ENCODE results near the gene MYO3A.

MYO3A gene

DNA sequence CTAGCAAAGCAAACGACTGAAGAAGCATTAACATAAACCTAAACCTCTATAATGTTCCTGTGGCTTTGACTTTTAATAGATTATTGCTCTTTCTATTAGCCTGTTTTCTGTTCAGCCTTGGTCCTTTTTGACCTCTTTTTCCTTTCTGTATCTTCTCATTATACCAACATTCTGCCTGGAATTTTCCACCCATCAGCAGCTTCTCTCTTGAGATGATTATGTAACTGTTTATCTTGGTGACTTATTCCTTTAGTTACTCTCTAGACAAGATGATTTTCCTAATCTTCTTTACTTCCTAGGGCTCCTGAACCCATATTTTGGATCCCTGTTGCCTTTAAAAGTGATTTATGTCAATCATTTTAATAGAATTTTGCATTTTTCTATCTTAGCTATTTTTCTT is 81.1 kb downstream of the MYO3A start:
- TF ChIP-seq ZFX (IDR thresholded peaks at IDR 0.05), result no peak
- TF ChIP-seq, protein P1, sequence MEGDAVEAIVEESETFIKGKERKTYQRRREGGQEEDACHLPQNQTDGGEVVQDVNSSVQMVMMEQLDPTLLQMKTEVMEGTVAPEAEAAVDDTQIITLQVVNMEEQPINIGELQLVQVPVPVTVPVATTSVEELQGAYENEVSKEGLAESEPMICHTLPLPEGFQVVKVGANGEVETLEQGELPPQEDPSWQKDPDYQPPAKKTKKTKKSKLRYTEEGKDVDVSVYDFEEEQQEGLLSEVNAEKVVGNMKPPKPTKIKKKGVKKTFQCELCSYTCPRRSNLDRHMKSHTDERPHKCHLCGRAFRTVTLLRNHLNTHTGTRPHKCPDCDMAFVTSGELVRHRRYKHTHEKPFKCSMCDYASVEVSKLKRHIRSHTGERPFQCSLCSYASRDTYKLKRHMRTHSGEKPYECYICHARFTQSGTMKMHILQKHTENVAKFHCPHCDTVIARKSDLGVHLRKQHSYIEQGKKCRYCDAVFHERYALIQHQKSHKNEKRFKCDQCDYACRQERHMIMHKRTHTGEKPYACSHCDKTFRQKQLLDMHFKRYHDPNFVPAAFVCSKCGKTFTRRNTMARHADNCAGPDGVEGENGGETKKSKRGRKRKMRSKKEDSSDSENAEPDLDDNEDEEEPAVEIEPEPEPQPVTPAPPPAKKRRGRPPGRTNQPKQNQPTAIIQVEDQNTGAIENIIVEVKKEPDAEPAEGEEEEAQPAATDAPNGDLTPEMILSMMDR (conservative IDR thresholded peaks at IDR 0.05), result no peak
- no peak overlapping the region for H3K27ac ChIP-seq

DNA sequence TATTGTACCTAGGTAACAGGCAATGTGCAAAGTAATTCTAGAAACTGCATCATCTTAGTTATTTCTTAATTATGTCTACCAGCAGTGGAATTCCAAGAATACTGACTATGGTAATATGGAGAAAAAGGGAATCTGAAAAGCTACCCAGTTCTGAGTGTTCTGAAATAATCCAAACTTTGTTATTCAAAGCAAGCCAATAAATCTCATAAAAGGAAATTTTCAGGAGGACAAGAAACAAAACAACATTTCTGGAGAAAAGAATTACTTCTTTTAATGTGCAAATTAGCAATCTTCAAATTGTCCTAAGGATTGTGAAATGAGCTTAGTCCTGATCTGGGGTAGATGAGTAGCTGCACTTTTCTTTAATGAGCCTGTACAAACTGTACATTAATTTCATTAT is 88.8 kb downstream of the MYO3A start:
- H3K27ac ChIP-seq, result no peak overlapping the region
- TF ChIP-seq, protein P1 (conservative IDR thresholded peaks at IDR 0.05), result no peak
- TF ChIP-seq ZFX (IDR thresholded peaks at IDR 0.05), result no peak

DNA sequence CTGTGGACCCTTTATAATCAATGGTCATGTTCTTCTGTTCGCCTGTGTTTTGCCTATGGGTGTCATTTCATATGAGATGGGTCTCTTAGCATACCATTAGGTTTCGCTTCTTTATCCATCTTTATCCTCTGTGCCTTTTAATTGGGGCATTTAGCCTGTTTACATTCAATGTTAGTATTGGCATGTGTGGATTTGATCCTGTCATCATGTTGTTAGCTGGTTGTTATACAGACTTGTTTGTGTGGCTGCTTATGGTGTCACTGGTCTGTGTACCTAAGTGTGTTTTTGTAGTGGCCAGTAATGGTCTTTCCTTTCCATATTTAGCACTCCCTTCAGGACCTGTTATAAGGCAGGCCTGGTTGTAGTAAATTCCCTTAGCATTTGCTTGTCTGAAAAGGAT is 90.3 kb downstream of the MYO3A start:
- H3K27ac ChIP-seq, result no peak overlapping the region
- TF ChIP-seq, protein P1 (conservative IDR thresholded peaks at IDR 0.05), result no peak
- no peak for TF ChIP-seq ZFX (IDR thresholded peaks at IDR 0.05)

DNA sequence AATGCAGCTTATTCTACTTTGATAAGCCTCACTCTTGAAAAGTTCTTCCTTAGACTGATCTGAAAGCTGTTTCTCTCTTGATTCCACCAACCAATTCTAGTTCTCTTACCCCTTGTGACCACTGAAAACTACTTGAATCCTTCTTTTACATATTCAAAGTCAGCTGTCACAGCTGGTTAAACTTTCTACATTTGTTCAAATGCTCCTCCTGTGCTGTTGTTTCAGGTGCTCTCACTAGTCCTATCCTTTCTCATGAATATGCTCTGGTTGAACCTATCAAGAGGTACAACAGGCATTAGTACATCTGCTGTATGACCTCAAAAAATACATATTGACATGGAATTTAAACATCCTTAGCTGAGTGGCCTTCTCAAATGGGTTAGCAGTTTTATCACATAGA is 91.5 kb downstream of the MYO3A start:
- TF ChIP-seq ZFX (IDR thresholded peaks at IDR 0.05), result no peak
- TF ChIP-seq, protein P1 (conservative IDR thresholded peaks at IDR 0.05), result no peak
- no peak overlapping the region for H3K27ac ChIP-seq

DNA sequence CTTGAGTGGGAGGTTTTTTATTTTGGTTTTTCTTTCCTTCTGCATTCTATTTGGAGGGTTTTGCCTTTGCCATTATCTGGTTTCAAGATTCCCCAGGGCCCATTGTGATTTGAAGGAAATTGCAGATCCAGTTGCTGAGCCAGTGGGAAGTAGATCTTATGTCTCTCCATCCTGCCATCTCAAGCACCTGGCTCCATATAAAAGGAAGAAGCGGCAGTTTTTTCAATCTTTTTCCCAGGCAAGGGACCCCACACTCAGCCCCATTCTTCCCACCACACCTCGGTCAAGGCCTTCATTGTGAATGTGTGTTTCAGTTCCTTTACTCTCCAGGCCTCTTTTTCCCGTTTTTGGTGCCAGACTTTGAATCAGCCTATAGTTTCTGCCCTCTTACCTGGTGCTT is 95.8 kb downstream of the MYO3A start:
- TF ChIP-seq, protein P1 (conservative IDR thresholded peaks at IDR 0.05), result no peak
- no peak overlapping the region for H3K27ac ChIP-seq

DNA sequence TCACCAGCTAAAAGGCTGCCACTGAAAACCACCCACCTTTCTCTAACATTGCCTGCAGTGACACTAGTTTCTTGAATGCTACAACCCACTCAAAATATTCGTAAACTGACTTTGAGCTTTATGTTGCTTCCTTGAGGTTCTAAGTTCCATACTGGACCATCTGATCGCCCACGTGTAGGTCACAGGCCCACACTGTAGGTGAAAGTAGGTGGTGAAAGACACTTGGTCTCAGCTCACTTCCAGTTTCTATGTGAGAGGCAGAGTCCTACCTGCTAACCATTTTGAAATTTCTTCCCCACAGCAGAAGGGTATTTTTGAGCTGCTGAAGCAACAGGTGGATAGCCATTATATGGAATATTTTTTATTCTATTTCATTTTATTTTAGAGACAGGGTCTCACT is 97.3 kb downstream of the MYO3A start:
- H3K27ac ChIP-seq, result no peak overlapping the region
- TF ChIP-seq, protein P1 (conservative IDR thresholded peaks at IDR 0.05), result no peak
- TF ChIP-seq ZFX (IDR thresholded peaks at IDR 0.05), result no peak

DNA sequence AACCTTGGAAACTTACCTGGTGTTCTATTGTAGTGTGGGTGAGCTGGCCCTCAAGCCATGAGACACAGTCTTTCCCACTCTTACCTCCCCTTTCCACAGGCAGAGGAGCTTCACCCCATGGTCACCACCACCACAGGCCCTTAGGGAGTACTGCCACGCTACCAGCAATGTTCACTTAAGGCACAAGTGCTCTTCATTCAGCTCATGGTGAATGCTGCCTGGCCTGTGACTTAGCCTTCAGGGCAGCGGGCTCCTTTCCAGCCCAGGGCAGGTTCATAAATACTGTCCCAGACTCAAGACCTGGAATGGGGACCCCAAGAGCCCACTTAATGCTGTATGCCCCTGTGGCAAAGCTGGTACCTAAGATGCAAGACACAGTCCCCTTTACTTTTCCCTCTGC is 109.4 kb downstream of the MYO3A start:
- H3K27ac ChIP-seq, result no peak overlapping the region
- TF ChIP-seq, protein P1 (conservative IDR thresholded peaks at IDR 0.05), result no peak
- no peak for TF ChIP-seq ZFX (IDR thresholded peaks at IDR 0.05)
